ENCODE results near the gene SWT1.

The SWT1 gene, protein sequence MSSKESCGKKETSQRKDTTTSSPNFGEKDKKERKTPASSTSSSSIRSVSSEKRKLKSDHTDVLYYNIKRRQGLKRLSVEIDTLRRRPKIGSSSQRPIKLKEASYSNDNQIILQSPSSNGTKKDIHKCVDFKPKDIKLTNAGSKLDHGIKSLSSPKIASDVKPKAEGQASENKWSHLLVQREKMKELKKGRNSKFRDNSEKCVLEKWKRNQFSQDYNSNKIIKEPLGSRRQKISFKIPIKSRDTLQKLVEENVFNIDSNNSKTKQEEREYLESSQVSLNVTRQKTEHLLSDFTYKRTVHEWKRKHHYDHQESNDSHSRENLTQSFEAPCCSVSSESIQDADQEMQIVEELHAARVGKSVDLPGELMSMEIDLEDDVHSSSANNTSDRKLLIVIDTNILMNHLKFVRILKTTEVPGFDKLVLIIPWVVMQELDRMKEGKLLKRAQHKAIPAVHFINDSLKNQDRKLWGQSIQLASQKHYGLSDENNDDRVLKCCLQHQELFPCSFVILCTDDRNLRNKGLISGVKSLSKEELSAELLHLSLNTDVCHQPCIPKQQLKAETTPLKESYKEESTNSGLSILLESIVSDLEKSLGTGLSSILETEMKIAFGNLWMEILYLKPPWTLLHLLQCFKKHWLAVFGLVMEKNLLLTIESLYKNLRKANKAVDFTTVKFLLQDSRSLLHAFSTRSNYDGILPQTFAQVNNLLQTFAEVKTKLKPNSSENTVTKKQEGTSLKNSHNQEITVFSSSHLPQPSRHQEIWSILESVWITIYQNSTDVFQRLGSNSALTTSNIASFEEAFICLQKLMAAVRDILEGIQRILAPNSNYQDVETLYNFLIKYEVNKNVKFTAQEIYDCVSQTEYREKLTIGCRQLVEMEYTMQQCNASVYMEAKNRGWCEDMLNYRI

DNA sequence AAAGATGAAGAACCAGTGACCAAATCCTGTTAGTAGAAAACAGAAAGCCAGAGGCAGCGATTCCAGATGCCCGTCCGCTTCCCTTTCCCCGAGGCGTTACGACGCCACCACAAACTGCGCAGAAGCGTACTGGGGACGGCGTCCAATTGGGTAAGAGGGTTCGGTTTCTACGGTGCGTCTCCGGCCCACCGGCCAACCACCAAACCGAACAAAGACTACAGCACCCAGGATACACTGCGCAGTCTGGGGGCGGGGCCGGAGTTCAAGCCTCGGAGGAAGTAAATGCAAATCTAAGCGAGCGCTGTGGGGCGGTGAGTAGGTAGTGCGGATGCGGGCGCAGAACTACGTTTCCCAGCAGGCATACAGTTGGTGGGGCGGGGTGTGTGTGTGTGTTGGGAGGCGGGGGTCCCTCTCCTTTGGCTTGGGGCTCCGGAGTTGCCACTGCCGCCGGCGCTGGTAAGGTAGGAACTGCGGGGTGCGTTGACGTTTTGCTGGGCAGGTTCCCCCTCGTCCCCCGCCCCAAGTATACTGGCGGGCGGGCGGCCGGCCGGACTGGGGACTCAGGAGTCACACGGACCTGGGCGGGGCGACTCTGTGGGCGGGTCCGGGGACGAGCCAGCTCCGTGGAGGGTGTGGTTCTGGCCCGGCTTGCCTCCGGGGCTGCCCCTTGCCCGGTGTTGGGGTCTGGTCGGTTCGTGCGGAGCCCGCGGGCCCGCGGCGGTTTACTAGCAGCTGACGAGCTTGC, at the start of gene SWT1, which contains the start of gene TRMT1L:
TSS of gene SWT1 (plus strand) at position 314 of the 745 bp plus-strand sequence. CDS start 3,675 bp downstream, outside the sequence.
TSS of gene TRMT1L (minus strand) at position 100 of the 745 bp plus-strand sequence. CDS start 241 bp downstream, outside the sequence.
- DNase-seq (ENCODE audit: low spot score), result peak; percentile 98

- DNase-seq (ENCODE audit: low spot score), result no peak
Observed at GRCh38 chr1:185108321-185108720, 48.6 kb upstream of the SWT1 start.

DNA sequence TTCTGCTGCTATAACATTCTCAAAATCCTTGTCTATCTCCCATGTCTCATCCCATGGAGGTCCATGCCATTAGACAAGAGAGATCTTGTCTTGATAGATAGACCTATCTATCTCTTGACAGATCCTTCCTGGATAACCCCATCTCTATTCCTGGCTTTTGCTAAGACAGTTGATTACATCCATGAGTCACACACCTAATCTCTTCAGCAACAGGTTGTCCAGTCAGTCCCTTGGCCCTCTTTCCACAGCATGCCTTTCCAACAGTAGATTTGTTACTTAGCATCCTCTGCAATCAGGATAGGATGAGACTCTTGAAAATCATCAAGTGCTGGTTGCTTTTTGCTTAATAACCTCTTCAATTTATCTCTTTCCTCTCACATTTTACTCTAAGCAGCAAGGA, 46.8 kb upstream of the SWT1 start:
- no peak for DNase-seq (ENCODE audit: low spot score)

DNA sequence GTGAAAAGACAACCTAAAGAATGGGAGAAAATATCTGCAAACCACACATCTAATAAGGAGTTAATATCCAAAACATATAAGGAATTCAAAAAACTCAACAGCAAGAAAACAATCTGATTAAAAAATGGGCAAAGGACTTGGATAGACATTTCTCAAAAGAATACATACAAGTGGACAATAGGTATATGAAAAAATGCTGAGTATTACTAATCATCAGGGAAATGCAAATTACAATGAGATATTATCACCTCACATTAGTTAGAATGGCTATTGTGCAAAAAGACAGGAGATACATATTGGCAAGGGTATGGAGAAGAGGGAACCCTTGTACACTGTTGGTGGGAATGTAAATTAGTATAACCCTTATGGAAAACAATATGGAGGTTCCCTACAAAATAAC, 45.1 kb upstream of the SWT1 start:
- DNase-seq (ENCODE audit: low spot score), result no peak

DNA sequence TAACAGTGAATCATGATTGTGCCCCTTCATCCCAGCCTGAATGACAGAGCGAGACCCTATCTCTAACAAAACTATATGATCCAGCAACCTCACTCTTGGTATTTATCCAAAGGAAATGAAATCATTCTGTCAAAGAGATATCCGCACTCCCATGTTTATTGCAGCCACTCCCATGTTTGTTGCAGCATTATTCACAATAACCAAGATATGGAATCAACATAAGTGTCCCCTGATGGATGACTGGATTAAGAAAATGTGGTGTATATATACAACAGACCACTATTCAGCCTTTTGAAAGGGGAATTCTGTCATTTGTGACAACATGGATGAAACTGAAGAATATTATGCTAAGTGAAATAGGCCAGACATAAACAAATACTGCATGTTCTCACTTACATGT, 44.6 kb upstream of the SWT1 start:
- DNase-seq (ENCODE audit: low spot score), result no peak

DNA sequence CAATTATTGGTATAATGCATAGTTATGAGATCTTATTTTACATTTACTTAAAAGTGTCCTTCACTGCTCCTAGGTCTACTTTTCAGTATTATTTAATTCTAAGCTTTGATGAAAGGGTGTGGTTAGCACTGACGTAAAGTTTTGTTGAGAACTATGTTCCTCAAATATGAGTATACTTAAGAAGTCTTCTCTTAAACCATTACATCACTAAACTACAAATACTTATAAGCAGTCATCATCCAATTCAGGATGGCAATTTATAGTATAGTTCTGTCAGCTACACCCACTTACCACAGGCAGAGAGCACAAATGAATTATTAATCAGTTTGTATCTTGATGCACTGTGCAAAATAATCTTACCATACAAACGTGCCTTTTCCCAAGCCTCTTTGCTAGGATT, 27.3 kb upstream of the SWT1 start:
- DNase-seq (ENCODE audit: low spot score), result no peak

GRCh38 chr1:185132534-185132933, 24.4 kb upstream of the SWT1 start:
- DNase-seq (ENCODE audit: low spot score), result no peak

DNA sequence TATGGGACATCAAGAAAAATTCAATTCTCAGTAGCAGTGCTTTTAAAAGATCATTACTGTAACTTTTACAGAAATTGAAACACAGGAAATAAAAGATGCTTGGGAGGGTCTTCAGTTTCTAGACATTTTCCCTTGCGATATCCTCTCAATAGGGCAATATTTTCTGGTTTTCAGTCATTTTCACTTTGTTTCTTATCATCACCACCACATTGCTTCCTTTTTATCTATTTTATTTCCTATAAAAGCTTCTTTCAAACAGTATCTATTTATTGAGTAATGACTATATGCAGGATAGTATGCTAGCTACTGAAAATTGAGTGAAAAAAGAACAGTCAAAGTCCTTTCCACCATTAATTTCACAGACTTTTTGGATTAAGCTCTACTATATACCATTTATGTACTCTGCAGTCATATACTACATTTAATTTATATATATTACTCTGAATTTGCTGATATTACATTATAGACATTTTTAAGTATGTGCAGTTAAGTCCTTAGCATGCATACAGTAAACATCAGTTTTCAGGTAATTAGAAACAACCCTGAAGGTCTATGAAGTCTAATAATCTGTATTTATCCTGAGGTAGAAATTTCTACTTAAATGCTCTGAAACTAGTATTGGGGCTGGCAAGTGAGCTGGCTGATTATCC, 18.9 kb upstream of the SWT1 start:
- no peak for DNase-seq (ENCODE audit: low spot score)

GRCh38 chr1:185139246-185139645, 17.7 kb upstream of the SWT1 start:
- DNase-seq (ENCODE audit: low spot score), result no peak

GRCh38 chr1:185144233-185144632, 12.7 kb upstream of the SWT1 start:
- DNase-seq (ENCODE audit: low spot score), result no peak

- no peak for DNase-seq (ENCODE audit: low spot score)
Observed at GRCh38 chr1:185151215-185151614, 5.8 kb upstream of the SWT1 start.

GRCh38 chr1:185152187-185152767, 4.7 kb upstream of the SWT1 start:
- DNase-seq (ENCODE audit: low spot score), result no peak

DNA sequence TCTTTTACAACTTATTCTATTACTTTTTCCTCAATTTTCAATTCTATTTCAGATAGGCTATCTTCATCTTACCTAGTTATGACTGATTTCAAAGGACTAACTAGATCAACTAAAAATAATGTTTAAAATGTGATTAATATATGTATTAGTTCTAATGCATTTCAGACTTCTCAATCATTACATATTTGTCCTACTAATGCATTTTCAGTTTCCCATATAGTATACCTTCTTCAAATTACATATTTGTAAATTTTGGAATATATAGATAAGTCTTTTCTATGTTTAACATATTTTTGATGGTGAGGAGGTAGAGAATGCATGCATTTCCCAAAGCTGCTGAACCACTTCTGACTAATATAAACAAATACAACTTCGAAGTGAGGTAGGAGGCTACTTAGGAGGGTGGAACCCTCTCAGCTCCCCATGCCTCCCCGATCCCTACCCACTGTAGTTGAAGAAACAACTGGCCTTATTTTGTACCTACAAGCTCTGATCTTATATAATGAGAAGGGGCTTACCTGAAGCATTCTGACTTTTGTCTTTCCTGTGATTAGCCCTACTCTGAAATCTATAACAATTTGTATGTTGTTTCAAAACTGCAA, 2.0 kb upstream of the SWT1 start:
- DNase-seq (ENCODE audit: low spot score), result no peak

- peak; percentile 26 for DNase-seq (ENCODE audit: low spot score)
Observed at GRCh38 chr1:185155600-185156287, 1.2 kb upstream of the SWT1 start.

GRCh38 chr1:185156288-185156853, 596 bp upstream of the SWT1 start:
- peak; percentile 17 for DNase-seq (ENCODE audit: low spot score)

DNA sequence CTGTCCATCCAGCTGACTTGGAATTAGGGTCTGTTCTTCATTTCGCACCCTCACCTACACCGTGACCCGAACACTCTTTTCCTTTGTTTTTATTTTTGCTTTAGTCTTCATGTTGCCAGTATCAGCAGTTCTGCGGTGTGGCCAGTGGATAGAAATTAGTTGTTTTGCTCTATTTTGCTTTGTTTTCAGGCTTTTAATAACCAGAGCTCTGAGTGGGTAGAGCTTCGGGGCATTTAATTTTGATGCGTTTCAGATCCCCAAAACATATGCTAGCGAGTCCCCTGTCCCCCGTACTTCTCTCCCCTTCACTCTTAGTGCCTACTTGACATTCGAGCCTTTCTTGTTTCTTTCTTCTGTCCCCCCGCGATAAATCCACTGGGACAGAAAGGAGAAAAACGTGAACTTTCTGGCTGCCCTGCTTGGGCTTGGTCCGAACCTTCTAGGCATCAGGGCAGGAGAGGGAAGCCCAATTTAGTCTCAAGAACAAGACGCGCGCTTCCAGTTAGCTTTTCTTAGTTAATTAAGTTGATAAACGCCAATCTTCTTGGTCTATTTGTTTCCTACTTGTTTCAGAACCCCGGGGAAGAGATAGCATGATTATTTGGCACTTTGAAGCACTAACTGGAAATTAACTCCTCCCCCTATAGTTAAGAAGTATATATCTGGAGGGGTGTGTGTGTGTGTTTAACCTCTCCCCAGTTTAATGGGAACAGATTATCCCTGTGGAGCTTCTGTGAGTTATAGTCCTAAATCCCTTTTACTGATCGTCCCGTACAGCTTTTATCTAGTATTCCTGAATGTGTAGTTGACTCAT, 839 bp downstream of the SWT1 start:
- DNase-seq (ENCODE audit: low spot score), result no peak

DNA sequence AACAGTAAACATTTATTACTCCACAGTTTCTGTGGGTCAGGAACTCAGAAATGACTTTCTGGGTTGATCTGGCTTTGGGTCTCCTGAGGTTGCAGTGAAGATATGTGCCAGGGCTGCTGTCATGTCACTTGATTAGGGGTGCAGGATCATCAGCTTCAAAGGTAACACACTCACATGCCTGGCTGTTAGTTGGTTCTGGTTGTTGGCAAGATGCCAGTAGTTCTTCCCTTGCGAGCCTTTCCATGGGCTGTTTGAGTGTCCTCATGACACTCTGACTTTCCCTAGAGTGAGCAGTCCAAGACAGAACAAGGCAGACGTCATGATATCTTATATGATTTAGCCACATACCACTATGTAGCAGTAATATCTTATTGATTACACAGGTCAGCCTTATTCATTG, 1.8 kb downstream of the SWT1 start:
- DNase-seq (ENCODE audit: low spot score), result no peak

DNA sequence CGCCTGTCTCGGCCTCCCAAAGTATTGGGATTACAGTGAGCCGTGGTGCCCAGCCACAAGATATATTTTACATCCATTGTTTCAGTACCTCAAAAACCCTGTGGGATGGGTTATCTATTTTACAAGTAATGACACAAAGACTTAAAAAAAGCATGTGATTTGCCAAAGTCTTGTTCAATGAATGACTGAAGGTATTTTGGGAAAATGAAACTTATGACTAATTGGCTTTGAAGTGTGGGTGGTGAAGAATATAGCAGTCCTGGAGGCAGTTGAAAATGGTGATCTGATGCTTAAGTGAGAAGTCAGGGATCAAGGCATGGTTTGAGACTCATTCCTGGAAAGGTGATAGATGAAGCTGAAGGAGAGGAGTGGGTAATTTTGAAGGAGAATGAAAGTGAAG, 3.0 kb downstream of the SWT1 start:
- no peak for DNase-seq (ENCODE audit: low spot score)

DNA sequence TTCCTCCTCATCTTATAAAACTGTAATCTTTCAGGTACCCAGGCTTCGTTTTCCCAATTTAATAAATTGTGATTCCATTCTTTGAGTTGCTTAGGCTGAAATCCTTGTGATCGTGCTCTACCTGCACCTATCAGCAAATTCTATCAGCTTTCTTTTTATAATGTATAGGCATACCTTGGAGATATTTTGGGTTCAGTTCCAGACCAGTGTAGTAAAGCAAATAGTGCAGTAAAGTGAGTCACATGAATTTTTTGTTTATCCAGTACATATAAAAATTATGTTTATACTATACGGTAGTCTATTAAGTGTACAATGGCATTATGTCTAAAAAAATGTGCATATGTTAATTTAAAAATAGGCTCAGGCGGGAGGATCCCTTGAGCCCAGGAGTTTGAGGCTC, 5.5 kb downstream of the SWT1 start:
- DNase-seq (ENCODE audit: low spot score), result no peak
